Parathyroid adenoma (tissue), 2 donors: ENCODE data around the gene CCDC17.

Experiments
- H2AFZ ChIP-seq: fragments of 300-600 bp; sonication (generic); one replicate; pipeline ENCODE4 v1.7.0; 2017; ENCODE audit warnings: antibody characterized with exemption, mild to moderate bottlenecking
- H3K27ac ChIP-seq: fragments of 300-600 bp; sonication (generic); one replicate; pipeline ENCODE4 v1.7.0; 2017
- H3K27me3 ChIP-seq: fragments of 300-600 bp; sonication (generic); one replicate; pipeline ENCODE4 v1.7.0; 2017; ENCODE audit warnings: low read length; ENCODE audit not compliant: control insufficient read depth, insufficient read depth
- H3K36me3 ChIP-seq: fragments of 300-600 bp; sonication (generic); one replicate; pipeline ENCODE4 v1.7.0; 2017; ENCODE audit warnings: low read length; ENCODE audit not compliant: control insufficient read depth, insufficient read depth
- H3K4me1 ChIP-seq: fragments of 300-600 bp; sonication (generic); one replicate; pipeline ENCODE4 v1.7.0; 2017; ENCODE audit warnings: control low read depth
- H3K4me2 ChIP-seq: fragments of 300-600 bp; sonication (generic); one replicate; pipeline ENCODE4 v1.7.0; 2017; ENCODE audit warnings: low read length
- H3K4me3 ChIP-seq: fragments of 300-600 bp; sonication (generic); one replicate; pipeline ENCODE4 v1.7.0; 2017; ENCODE audit warnings: low read depth, low read length
- H3K79me2 ChIP-seq: fragments of 300-600 bp; sonication (generic); one replicate; pipeline ENCODE4 v1.7.0; 2017; ENCODE audit warnings: control low read depth
- H3K9ac ChIP-seq: fragments of 300-600 bp; sonication (generic); one replicate; pipeline ENCODE4 v1.7.0; 2017; ENCODE audit warnings: mild to moderate bottlenecking
- H3K9me3 ChIP-seq: fragments of 300-600 bp; sonication (generic); one replicate; pipeline ENCODE4 v1.7.0; 2017; ENCODE audit warnings: low read length; ENCODE audit not compliant: control insufficient read depth
- TF ChIP-seq, protein P1 (sequence below): fragments of 300-600 bp; sonication (generic); IDR thresholded peaks from one replicate; pipeline ENCODE4 v1.7.0; 2017; ENCODE audit warnings: antibody characterized with exemption, mild to moderate bottlenecking
- donor health status: primary hyperparathyroidism.

CCDC17 gene

DNA sequence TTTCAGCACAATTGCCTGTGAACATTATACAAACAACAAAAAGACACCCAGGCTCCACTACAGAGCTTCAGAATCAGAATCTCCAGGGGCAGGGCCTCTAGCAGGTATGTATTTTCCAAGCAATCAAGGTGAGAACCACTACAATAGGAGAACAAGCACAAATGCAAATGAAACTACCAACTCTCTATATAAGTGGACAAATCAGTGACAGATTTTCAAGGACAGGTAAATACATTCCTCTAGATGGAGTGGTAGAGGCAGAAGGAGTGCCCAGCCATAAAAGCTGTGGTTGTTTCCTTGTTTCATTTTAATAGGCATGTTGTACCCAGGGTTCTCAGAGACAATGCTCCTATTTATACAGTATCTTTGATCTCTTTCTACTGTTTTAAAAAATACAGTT, 20.1 kb upstream of the CCDC17 start:
- H2AFZ ChIP-seq, result no peak overlapping the region
- no peak overlapping the region for H3K27ac ChIP-seq
- no peaks in the 10 kb centered on the region for H3K4me1 ChIP-seq
- H3K27me3 ChIP-seq, result no peaks in the 10 kb centered on the region
- no peaks in the 10 kb centered on the region for H3K36me3 ChIP-seq
- H3K79me2 ChIP-seq, result no peaks in the 10 kb centered on the region
- no peak overlapping the region for H3K9ac ChIP-seq
- H3K9me3 ChIP-seq, result no peaks in the 10 kb centered on the region
- no peak overlapping the region for H3K4me3 ChIP-seq
- TF ChIP-seq, protein P1, sequence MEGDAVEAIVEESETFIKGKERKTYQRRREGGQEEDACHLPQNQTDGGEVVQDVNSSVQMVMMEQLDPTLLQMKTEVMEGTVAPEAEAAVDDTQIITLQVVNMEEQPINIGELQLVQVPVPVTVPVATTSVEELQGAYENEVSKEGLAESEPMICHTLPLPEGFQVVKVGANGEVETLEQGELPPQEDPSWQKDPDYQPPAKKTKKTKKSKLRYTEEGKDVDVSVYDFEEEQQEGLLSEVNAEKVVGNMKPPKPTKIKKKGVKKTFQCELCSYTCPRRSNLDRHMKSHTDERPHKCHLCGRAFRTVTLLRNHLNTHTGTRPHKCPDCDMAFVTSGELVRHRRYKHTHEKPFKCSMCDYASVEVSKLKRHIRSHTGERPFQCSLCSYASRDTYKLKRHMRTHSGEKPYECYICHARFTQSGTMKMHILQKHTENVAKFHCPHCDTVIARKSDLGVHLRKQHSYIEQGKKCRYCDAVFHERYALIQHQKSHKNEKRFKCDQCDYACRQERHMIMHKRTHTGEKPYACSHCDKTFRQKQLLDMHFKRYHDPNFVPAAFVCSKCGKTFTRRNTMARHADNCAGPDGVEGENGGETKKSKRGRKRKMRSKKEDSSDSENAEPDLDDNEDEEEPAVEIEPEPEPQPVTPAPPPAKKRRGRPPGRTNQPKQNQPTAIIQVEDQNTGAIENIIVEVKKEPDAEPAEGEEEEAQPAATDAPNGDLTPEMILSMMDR, result no peak
- no peak overlapping the region for H3K4me2 ChIP-seq

DNA sequence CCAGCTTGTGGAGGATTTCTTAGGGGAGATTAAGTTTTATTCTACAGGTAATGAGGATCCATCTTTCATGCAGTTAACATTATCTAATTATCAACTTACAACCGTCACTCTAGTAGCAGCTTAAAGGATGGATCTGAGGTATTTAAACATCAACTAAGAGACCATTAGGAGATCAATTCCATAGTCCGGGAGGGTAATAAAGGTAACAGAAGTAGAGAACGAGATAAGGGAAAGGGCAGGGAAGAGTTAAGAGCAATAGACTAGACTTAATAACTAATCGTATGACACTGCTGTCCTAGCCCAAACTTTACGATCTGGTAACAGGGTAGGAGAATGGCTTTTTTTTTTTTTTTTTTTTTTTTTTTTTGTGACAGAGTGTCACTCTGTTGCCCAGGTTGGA, 19.5 kb upstream of the CCDC17 start:
- Histone ChIP-seq H3K4me1 (no peaks in the 10 kb centered on the region), H3K27ac (no peak overlapping the region)

DNA sequence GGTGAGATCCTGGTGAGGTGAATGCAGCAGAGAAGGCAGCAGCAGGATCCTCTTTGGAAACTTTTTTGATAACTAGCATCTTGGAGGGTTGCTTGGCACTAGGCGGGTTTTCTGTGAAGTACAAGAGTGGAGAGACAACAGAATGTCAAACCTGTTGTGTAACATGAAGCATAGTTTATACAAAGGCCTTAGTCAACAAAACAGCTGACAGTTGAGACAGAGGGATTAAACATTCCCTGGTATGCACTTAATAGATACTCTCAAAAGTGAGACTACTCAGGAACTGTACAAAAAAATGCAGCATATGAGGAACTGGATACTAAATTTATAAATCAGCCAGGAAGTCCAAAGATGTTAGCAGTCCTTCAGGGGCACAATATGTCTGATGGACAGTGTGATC, 16.4 kb upstream of the CCDC17 start:
- H3K36me3 ChIP-seq, result no peaks in the 10 kb centered on the region

More for the DNA sequence above, 19.5 kb upstream of the CCDC17 start:
- TF ChIP-seq, protein P1, result no peak
- no peaks in the 10 kb centered on the region for H3K36me3 ChIP-seq
- no peak overlapping the region for H2AFZ ChIP-seq
- no peak overlapping the region for H3K4me3 ChIP-seq
- H3K27me3 ChIP-seq, result no peaks in the 10 kb centered on the region
- no peak overlapping the region for H3K9ac ChIP-seq
- H3K79me2 ChIP-seq, result no peaks in the 10 kb centered on the region
- H3K4me2 ChIP-seq, result no peak overlapping the region
- no peaks in the 10 kb centered on the region for H3K9me3 ChIP-seq

DNA sequence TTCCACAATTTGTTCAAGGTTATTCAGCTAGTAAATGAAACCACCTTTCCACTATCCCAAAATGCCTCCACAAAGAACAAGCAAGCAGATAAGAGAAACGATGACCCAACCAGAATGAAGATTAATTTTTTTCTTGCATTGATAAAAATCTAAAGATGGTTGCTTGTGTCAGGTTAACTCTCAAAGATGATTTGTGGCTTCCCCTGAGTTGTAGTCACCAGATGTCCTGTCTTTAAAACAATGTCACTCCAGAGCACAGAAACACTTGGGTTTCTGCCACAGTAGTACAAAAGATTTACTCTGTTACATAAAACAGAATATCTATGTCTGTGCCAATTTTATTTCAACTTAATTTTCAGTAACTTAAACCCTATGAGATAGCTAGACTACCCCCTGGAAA, 11.4 kb upstream of the CCDC17 start:
- Histone ChIP-seq H3K4me1 (no peaks in the 10 kb centered on the region), H3K4me3 (no peak overlapping the region), H2AFZ (no peak overlapping the region), H3K79me2 (no peaks in the 10 kb centered on the region), H3K36me3 (no peaks in the 10 kb centered on the region), H3K9ac (no peak overlapping the region), H3K9me3 (no peaks in the 10 kb centered on the region), H3K27ac (no peak overlapping the region), H3K4me2 (no peak overlapping the region), H3K27me3 (no peaks in the 10 kb centered on the region)
- TF ChIP-seq, protein P1, result no peak

More for the DNA sequence above, 16.4 kb upstream of the CCDC17 start:
- H2AFZ ChIP-seq, result no peak overlapping the region
- H3K27ac ChIP-seq, result no peak overlapping the region
- TF ChIP-seq, protein P1, result no peak
- no peaks in the 10 kb centered on the region for H3K9me3 ChIP-seq
- H3K79me2 ChIP-seq, result no peaks in the 10 kb centered on the region
- H3K4me1 ChIP-seq, result no peaks in the 10 kb centered on the region
- H3K27me3 ChIP-seq, result no peaks in the 10 kb centered on the region
- no peak overlapping the region for H3K4me2 ChIP-seq
- H3K9ac ChIP-seq, result no peak overlapping the region
- H3K4me3 ChIP-seq, result no peak overlapping the region

DNA sequence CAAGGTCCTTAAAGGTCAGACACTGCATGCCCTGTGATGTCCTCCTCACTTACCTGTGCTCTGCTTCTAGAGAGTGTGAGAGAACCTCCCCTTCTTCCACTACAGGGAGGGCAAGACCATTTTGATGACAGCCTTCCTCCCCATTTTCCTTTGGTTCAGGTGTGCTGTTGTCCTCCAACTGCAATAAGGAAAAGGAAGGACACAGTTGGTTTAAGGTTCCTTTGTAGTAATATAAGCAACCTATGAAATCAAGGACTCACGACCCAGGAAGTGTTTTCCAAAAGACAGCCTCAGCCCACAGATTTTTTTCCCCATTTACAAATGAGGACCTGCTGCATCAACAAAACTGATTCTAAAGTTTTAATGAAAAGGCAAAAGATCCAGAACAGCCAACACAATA, 6.6 kb upstream of the CCDC17 start:
- no peak overlapping the region for H3K9ac ChIP-seq
- no peak overlapping the region for H2AFZ ChIP-seq
- H3K79me2 ChIP-seq, result no peaks in the 10 kb centered on the region
- H3K9me3 ChIP-seq, result no peaks in the 10 kb centered on the region
- H3K36me3 ChIP-seq, result no peaks in the 10 kb centered on the region
- no peak overlapping the region for H3K4me2 ChIP-seq
- TF ChIP-seq, protein P1, result no peak
- H3K4me1 ChIP-seq, result peaks cover 2% of the 10 kb centered on the region
- H3K4me3 ChIP-seq, result no peak overlapping the region
- peak overlapping the region; percentile 19 for H3K27ac ChIP-seq
- H3K27me3 ChIP-seq, result no peaks in the 10 kb centered on the region
